ENCODE measurements around the gene CDYL.

CDYL gene

DNA sequence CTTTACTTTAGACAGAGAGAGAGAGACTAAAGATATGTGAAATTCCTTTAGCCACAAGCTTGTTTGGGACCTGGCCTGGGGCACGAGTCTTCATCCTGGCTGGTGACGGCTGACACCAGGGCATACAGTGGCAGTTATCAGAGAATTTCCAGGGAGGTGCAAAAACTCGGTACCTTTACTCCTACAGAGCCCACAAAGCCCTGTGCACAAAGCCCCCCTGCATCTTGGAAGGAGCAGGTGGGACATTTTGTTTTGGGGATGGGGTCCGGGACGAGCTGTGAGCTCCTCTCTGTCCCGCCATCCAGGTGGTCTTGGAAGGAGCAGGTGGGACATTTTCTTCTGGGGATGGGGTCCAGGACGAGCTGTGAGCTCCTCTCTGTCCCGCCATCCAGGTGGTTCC is 198.8 kb downstream of the CDYL start:
- no peak overlapping the region for H3K4me3 ChIP-seq (ENCODE audit: low read length)
- peaks cover 16% of the 10 kb centered on the region for H3K27me3 ChIP-seq (ENCODE audit: control insufficient read depth, insufficient read depth, low read length)
- H3K9me3 ChIP-seq (replicated peaks; ENCODE audit: low read length): peaks cover 3% of the 10 kb centered on the region

DNA sequence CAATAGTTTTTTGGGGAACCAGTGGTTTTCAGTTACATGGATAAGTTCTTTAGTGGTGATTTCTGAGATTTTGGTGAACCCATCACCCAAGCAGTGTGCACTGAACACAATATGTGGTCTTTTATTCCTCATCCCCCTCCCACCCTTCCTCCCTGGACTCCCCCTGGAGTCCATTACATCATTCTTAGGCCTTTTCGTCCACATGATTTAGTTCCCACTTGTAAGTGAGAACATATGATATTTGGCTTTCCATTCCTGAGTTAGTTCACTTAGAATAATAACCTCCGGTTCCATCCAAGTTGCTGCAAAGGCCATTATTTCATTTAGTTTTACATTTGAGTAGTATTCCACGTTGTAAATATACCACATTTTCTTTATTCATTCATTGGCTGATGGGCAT is 199.3 kb downstream of the CDYL start:
- Histone ChIP-seq H3K4me3 (ENCODE audit: low read length) (no peak overlapping the region), H3K4me2 (ENCODE audit: low read length) (no peak overlapping the region), H3K27me3 (ENCODE audit: control insufficient read depth, insufficient read depth, low read length) (peaks cover 15% of the 10 kb centered on the region), H3K36me3 (ENCODE audit: insufficient read depth, low read length) (no peaks in the 10 kb centered on the region), H3K4me1 (ENCODE audit: control insufficient read depth, insufficient read depth, low read length) (peaks cover 7% of the 10 kb centered on the region), H3K9me3 (replicated peaks; ENCODE audit: low read length) (peaks cover 3% of the 10 kb centered on the region), H3K9ac (ENCODE audit: low read depth, low read length) (no peak overlapping the region)

More for the DNA sequence above, 198.8 kb downstream of the CDYL start:
- H3K9ac ChIP-seq (ENCODE audit: low read depth, low read length): no peak overlapping the region
- H3K4me2 ChIP-seq (ENCODE audit: low read length): no peak overlapping the region
- no peaks in the 10 kb centered on the region for H3K36me3 ChIP-seq (ENCODE audit: insufficient read depth, low read length)
- H3K4me1 ChIP-seq (ENCODE audit: control insufficient read depth, insufficient read depth, low read length): peaks cover 9% of the 10 kb centered on the region

DNA sequence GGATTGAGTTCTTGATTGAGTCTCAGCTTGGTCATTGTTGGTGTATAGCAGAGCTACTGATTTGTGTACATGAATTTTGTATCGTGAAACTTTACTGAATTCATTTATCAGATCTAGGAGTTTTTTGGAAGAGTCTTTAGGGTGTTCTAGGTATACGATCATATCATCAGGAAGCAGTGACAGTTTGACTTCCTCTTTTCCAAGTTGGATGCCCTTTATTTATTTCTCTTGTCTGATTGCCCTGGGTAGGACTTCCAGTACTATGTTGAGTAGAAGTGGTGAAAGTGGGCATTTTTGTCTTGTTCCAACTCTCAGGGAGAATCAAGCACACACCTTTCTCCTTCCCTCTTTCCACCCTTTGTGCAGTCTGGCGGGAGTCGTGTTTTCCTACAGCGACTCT is 201.3 kb downstream of the CDYL start:
- H3K9me3 ChIP-seq (replicated peaks; ENCODE audit: low read length): peaks cover 3% of the 10 kb centered on the region
- H3K4me1 ChIP-seq (ENCODE audit: control insufficient read depth, insufficient read depth, low read length): peaks cover 3% of the 10 kb centered on the region
- no peak overlapping the region for H3K4me3 ChIP-seq (ENCODE audit: low read length)
- H3K36me3 ChIP-seq (ENCODE audit: insufficient read depth, low read length): no peaks in the 10 kb centered on the region
- H3K27me3 ChIP-seq (ENCODE audit: control insufficient read depth, insufficient read depth, low read length): peaks cover 8% of the 10 kb centered on the region
- H3K9ac ChIP-seq (ENCODE audit: low read depth, low read length): no peak overlapping the region
- H3K4me2 ChIP-seq (ENCODE audit: low read length): no peak overlapping the region

DNA sequence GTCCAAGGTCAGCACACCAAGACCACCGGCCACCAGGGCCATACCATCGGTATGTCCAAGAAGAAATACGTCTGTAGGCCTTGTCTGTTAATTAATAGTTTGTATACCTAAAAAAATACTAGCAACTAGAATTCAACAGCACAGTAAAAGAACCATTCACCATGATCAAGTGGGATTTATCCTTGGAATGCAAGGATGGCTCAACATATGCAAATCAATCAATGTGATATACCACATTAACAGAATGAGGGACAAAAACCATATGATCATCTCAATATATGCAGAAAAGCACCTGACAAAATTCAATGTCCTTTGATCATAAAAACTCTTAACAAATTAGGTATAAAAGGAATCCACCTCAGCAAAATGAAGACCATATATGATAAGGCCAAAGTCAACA is 203.2 kb downstream of the CDYL start:
- Histone ChIP-seq H3K9ac (ENCODE audit: low read depth, low read length) (no peak overlapping the region), H3K27me3 (ENCODE audit: control insufficient read depth, insufficient read depth, low read length) (peaks cover 5% of the 10 kb centered on the region)

DNA sequence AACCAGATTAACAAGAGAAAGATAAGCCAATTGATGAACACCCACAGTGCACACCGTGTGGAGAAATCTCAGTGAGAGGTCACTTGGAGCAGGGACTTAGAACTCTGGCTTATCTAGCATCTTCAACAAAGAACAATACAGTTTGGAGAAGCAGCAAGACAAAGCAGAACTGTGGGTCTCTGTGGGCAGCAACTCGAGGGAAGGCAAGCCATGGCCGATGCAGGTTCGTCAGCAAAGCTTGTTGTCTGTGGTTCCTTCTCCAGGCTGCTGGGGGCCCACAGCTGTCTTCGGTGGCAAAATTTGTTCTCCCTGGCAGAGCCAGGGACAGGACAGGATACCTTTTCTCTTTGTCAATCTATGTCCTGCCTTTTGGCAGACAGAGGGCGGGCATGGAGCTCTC is 205.6 kb downstream of the CDYL start:
- no peak overlapping the region for H3K9ac ChIP-seq (ENCODE audit: low read depth, low read length)
- H3K4me2 ChIP-seq (ENCODE audit: low read length): no peak overlapping the region
- H3K27me3 ChIP-seq (ENCODE audit: control insufficient read depth, insufficient read depth, low read length): no peaks in the 10 kb centered on the region
- H3K4me1 ChIP-seq (ENCODE audit: control insufficient read depth, insufficient read depth, low read length): no peaks in the 10 kb centered on the region
- H3K36me3 ChIP-seq (ENCODE audit: insufficient read depth, low read length): no peaks in the 10 kb centered on the region
- no peak overlapping the region for H3K4me3 ChIP-seq (ENCODE audit: low read length)
- H3K9me3 ChIP-seq (replicated peaks; ENCODE audit: low read length): peaks cover 3% of the 10 kb centered on the region

More for the DNA sequence above, 203.2 kb downstream of the CDYL start:
- Histone ChIP-seq H3K36me3 (ENCODE audit: insufficient read depth, low read length) (no peaks in the 10 kb centered on the region), H3K4me2 (ENCODE audit: low read length) (no peak overlapping the region), H3K4me3 (ENCODE audit: low read length) (no peak overlapping the region), H3K9me3 (replicated peaks; ENCODE audit: low read length) (peaks cover 3% of the 10 kb centered on the region), H3K4me1 (ENCODE audit: control insufficient read depth, insufficient read depth, low read length) (no peaks in the 10 kb centered on the region)

DNA sequence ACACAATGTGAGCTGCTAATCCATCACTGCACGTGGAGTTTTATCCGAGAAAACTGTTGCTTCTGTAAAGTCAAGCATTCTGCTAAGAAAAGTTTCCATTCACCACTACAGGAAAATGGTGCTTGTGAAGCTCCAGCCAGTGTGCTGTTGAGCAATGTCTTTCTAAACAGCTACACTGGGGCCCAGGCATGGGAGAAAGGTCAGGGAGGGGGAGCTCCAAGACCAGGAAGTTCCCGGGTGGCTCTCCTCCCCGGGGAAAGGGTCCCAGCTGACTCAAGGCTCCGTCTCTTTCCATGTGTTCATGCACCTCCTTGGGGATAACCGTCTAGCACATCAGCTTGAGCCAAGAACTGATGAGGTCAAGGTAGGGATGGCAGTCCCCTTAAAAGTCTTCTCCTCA is 207.1 kb downstream of the CDYL start:
- Histone ChIP-seq H3K4me3 (ENCODE audit: low read length) (no peak overlapping the region), H3K4me1 (ENCODE audit: control insufficient read depth, insufficient read depth, low read length) (no peaks in the 10 kb centered on the region), H3K9me3 (replicated peaks; ENCODE audit: low read length) (peaks cover 3% of the 10 kb centered on the region), H3K36me3 (ENCODE audit: insufficient read depth, low read length) (no peaks in the 10 kb centered on the region), H3K4me2 (ENCODE audit: low read length) (no peak overlapping the region), H3K27me3 (ENCODE audit: control insufficient read depth, insufficient read depth, low read length) (no peaks in the 10 kb centered on the region), H3K9ac (ENCODE audit: low read depth, low read length) (no peak overlapping the region)

DNA sequence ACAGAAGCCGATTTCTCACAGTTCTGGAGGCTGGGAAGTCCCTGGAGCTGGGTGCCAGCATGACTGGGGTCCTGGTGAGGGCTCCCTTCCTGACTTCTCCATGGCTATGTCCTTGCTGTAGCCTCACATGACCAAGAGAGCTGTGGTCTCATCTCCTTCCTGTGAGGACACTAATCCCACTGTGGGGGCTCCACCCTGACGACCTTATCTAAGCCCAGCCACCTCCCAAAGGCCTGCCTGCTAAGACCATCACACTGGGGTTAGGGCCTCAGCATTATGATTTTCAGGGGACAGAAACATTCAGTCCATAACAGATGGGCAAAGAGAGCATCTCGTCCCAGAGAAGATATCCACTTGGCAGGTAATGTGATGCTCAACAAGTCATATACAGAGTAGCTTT is 210.8 kb downstream of the CDYL start:
- no peak overlapping the region for H3K4me2 ChIP-seq (ENCODE audit: low read length)
- H3K36me3 ChIP-seq (ENCODE audit: insufficient read depth, low read length): no peaks in the 10 kb centered on the region
- no peak overlapping the region for H3K4me3 ChIP-seq (ENCODE audit: low read length)
- no peaks in the 10 kb centered on the region for H3K9me3 ChIP-seq (replicated peaks; ENCODE audit: low read length)
- no peak overlapping the region for H3K9ac ChIP-seq (ENCODE audit: low read depth, low read length)
- H3K27me3 ChIP-seq (ENCODE audit: control insufficient read depth, insufficient read depth, low read length): no peaks in the 10 kb centered on the region
- no peaks in the 10 kb centered on the region for H3K4me1 ChIP-seq (ENCODE audit: control insufficient read depth, insufficient read depth, low read length)

DNA sequence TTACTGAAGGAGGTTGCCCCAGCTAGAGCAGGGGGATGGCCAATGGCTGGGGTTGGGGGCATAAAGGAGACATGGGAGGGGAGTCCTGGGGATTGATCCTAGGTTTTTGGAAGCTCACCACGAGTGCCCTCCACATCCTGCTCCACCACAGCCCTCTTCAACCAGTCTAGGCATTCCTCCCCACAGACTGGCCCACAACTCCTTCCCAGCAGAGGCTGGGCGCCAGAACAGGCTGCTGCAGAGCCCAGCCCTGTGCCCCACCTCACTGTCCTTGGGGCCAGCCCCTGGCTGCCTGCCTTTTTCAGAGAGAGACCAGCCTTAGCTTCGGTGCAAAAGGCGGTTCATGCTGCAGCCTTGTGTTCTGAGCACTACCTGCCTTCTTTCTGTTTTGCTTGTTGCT is 211.2 kb downstream of the CDYL start:
- no peak overlapping the region for H3K9ac ChIP-seq (ENCODE audit: low read depth, low read length)
- H3K9me3 ChIP-seq (replicated peaks; ENCODE audit: low read length): no peaks in the 10 kb centered on the region
- no peak overlapping the region for H3K4me2 ChIP-seq (ENCODE audit: low read length)
- no peaks in the 10 kb centered on the region for H3K4me1 ChIP-seq (ENCODE audit: control insufficient read depth, insufficient read depth, low read length)
- H3K4me3 ChIP-seq (ENCODE audit: low read length): no peak overlapping the region
- H3K27me3 ChIP-seq (ENCODE audit: control insufficient read depth, insufficient read depth, low read length): no peaks in the 10 kb centered on the region
- no peaks in the 10 kb centered on the region for H3K36me3 ChIP-seq (ENCODE audit: insufficient read depth, low read length)

DNA sequence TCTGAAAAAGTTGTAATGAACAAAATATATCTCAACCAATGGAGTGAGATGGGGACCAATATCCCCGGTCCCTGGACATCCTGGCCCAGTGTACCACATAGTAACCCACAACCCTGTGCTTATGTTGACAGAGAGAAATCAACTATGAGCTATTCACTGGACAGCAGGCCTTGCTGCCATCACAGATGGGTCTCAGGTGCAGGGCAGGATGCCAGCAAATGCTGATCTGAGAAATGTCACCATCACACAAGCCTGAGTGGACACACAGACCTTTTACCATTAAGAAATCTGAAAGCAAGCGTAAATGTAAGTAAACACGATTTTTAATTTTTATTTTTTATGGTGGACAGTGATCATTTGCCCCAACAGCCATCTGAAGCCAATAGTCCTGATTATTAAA is 218.5 kb downstream of the CDYL start:
- Histone ChIP-seq H3K4me2 (ENCODE audit: low read length) (no peak overlapping the region), H3K9me3 (replicated peaks; ENCODE audit: low read length) (no peaks in the 10 kb centered on the region), H3K36me3 (ENCODE audit: insufficient read depth, low read length) (peaks cover 19% of the 10 kb centered on the region), H3K4me3 (ENCODE audit: low read length) (no peak overlapping the region), H3K9ac (ENCODE audit: low read depth, low read length) (no peak overlapping the region), H3K4me1 (ENCODE audit: control insufficient read depth, insufficient read depth, low read length) (no peaks in the 10 kb centered on the region), H3K27me3 (ENCODE audit: control insufficient read depth, insufficient read depth, low read length) (no peaks in the 10 kb centered on the region)

DNA sequence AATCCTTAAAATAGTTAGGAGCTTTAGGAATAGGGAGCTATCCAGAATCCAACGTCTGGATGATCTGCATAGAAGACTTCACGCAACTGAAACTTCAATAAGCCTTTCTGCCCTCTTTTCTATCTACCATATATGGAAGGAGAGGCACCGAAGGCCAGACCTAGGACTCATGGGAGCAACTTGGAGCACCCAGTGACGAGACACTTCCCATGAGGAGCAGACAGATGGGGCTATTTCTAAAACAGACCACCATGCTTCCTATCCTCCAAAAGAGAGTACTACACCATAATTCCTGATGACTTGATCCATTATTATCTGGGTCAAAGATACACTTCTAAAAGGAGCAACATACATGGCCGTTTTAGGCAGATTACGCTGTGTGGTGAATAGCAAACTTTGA is 221.7 kb downstream of the CDYL start:
- peaks cover 35% of the 10 kb centered on the region for H3K36me3 ChIP-seq (ENCODE audit: insufficient read depth, low read length)
- H3K27me3 ChIP-seq (ENCODE audit: control insufficient read depth, insufficient read depth, low read length): no peaks in the 10 kb centered on the region
- H3K9me3 ChIP-seq (replicated peaks; ENCODE audit: low read length): no peaks in the 10 kb centered on the region
- no peak overlapping the region for H3K9ac ChIP-seq (ENCODE audit: low read depth, low read length)
- no peaks in the 10 kb centered on the region for H3K4me1 ChIP-seq (ENCODE audit: control insufficient read depth, insufficient read depth, low read length)
- H3K4me3 ChIP-seq (ENCODE audit: low read length): no peak overlapping the region
- H3K4me2 ChIP-seq (ENCODE audit: low read length): no peak overlapping the region

DNA sequence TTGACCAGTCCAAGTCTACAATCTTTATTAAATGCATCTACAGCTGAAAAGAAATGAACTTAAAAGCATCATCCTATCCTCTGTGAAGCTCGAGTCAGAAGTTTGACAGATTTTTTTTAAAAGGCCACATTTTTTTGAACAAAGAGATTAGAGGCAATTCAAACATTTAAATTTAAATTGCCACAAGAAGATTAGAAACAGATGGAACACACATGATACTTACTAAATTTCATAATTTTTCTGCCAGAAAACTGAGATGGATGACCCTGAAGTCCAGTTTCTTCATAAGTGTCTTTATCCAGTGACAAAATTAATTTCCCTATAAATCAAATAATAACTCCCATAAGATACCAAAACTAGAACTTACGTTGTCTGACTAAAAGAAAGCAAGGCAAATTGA is 223.4 kb downstream of the CDYL start:
- no peak overlapping the region for H3K4me2 ChIP-seq (ENCODE audit: low read length)
- H3K36me3 ChIP-seq (ENCODE audit: insufficient read depth, low read length): peaks cover 35% of the 10 kb centered on the region
- H3K9me3 ChIP-seq (replicated peaks; ENCODE audit: low read length): no peaks in the 10 kb centered on the region

DNA sequence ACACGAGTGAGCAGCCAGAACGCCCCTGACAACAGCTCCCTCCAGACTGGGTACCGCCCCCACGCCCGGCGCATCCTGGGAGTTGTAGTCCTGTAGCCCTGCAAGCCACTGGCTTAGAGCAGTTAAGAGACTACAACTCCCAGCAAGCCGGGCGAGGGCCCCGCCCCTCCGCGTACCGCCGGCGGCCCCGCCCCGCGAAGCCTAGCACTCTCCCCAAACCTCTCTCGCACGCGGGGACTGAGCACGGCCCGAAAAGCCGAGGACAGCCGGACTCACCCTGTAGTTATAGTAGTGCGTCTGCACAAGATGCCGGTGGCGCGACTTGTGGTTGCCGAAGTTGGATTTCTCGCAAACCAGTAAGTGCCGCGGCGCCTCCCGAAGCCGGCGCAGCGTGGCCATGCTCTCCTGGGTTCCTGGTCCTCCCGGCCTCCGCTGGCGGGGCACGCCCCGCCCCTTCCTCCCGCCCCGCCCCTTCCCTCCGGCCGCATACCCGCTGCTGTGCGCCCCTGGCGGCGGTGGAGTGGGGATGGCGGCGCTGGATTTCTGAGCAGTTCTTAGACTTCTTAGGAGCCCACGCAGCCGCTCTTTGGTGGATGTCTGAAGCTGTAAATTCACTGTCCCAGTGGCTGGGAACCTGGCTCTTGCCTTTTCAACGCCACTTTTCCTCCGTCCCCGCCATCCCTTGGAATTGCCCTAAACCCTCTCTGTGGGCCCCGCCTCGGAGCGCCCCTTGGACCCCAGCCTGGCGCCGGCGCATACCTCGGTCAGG is 227.6 kb downstream of the CDYL start, which contains the start of gene RPP40:
Gene RPP40 (minus strand): TSS at position 434 of the 769 bp plus-strand sequence. CDS start 35 bp downstream, at position 399.
- H3K27me3 ChIP-seq (ENCODE audit: control insufficient read depth, insufficient read depth, low read length): no peaks in the 10 kb centered on the region
- peak within 1 kb of the TSS; percentile 93 for H3K9ac ChIP-seq (ENCODE audit: low read depth, low read length)
- peaks cover 8% of the 10 kb centered on the region for H3K4me1 ChIP-seq (ENCODE audit: control insufficient read depth, insufficient read depth, low read length)
- H3K9me3 ChIP-seq (replicated peaks; ENCODE audit: low read length): no peaks in the 10 kb centered on the region
- peak within 1 kb of the TSS; percentile 98 for H3K4me3 ChIP-seq (ENCODE audit: low read length)
- H3K4me2 ChIP-seq (ENCODE audit: low read length): peak within 1 kb of the TSS; percentile 98
- peaks cover 20% of the 10 kb centered on the region for H3K36me3 ChIP-seq (ENCODE audit: insufficient read depth, low read length)

More for the DNA sequence above, 223.4 kb downstream of the CDYL start:
- Histone ChIP-seq H3K9ac (ENCODE audit: low read depth, low read length) (no peak overlapping the region), H3K4me1 (ENCODE audit: control insufficient read depth, insufficient read depth, low read length) (peaks cover 6% of the 10 kb centered on the region), H3K27me3 (ENCODE audit: control insufficient read depth, insufficient read depth, low read length) (no peaks in the 10 kb centered on the region), H3K4me3 (ENCODE audit: low read length) (no peak overlapping the region)
